ENCODE measurements around the gene ALS2. TPM values are rescaled to one million over a fixed set of nuclear protein-coding genes. Genes with fewer than 3 reads are reported as not detected.

The ALS2 gene
- total RNA-seq, 1 experiment from 2014 or later, result 28.1 TPM

GRCh38 chr2:201754717-201755415 lies 25.9 kb downstream of the ALS2 start:
- DNase-seq (ENCODE audit: low read depth, low spot score), result no peak
- RAD21 ChIA-PET (ENCODE audit: low non-redundant PET in 1 of 2, low total read pairs in 2 of 2, uncharacterized antibody in 2 of 2, unreplicated experiment in 2 of 2), result no interaction called here
- Histone ChIP-seq H3K9me3 (ENCODE audit: control insufficient read depth in 1 of 2, insufficient read depth in 1 of 2, low read depth in 1 of 2, low read length in 2 of 2) (no peaks in the 10 kb centered on the region), H3K79me2 (ENCODE audit: insufficient read depth, low read length) (no peaks in the 10 kb centered on the region), H3K4me1 (ENCODE audit: control insufficient read depth in 1 of 2, insufficient read depth in 2 of 2, low read length in 2 of 2) (no peaks in the 10 kb centered on the region), H3K36me3 (ENCODE audit: control insufficient read depth in 1 of 2, insufficient read depth in 2 of 2, low read length in 2 of 2) (peaks cover 0 to 3% of the 10 kb centered on the region in 2 experiments; a peak in 1 of 4 replicates), H2AFZ (ENCODE audit: low read depth, low read length, poor library complexity, severe bottlenecking) (no peak overlapping the region), H3K4me3 (replicated peaks in 1 of 2; ENCODE audit: low read depth in 1 of 2, low read length in 2 of 2) (no peak overlapping the region), H3K9me2 (ENCODE audit: insufficient read depth) (no peaks in the 10 kb centered on the region), H3K4me2 (ENCODE audit: low read length) (no peak overlapping the region), H3K27ac (ENCODE audit: low read depth, low read length) (no peak overlapping the region), H3K27me3 (ENCODE audit: insufficient read depth, low read length) (no peaks in the 10 kb centered on the region), H4K20me1 (ENCODE audit: insufficient read depth) (no peaks in the 10 kb centered on the region), H3K9ac (ENCODE audit: low read length) (no peak overlapping the region)
- POLR2A ChIA-PET, result no interaction called here
- CTCF ChIA-PET, result no interaction called here
- no TSS peak for BruUV-seq (replicated peaks)
- no peak for ATAC-seq
- intact Hi-C loops (cut with micrococcal nuclease), result no loop called here
- no peak for TF ChIP-seq ZNF274 (IDR thresholded peaks at IDR 0.05; ENCODE audit: low read depth, low read length)
- no peak for TF ChIP-seq ZFX (IDR thresholded peaks at IDR 0.05)
- TF ChIP-seq RAD21 (IDR thresholded peaks at IDR 0.05; ENCODE audit: low read depth), result no peak
- no peak for TF ChIP-seq ELF1 (IDR thresholded peaks at IDR 0.05; ENCODE audit: borderline replicate concordance, low read depth)
- no peak for TF ChIP-seq EGR1 (IDR thresholded peaks at IDR 0.05; ENCODE audit: low read depth)
- no peak for TF ChIP-seq FOSL1 (IDR thresholded peaks at IDR 0.05; ENCODE audit: low read depth)
- no peak for TF ChIP-seq YY1 (IDR thresholded peaks at IDR 0.05; ENCODE audit: extremely low read depth, insufficient replicate concordance, low read depth, low read length)

GRCh38 chr2:201751566-201751965 lies 29.2 kb downstream of the ALS2 start:
- Histone ChIP-seq H3K79me2 (ENCODE audit: insufficient read depth, low read length) (no peaks in the 10 kb centered on the region), H3K9me2 (ENCODE audit: insufficient read depth) (no peaks in the 10 kb centered on the region), H3K4me3 (replicated peaks in 1 of 2; ENCODE audit: low read depth in 1 of 2, low read length in 2 of 2) (no peak overlapping the region), H3K27ac (ENCODE audit: low read depth, low read length) (no peak overlapping the region), H3K9ac (ENCODE audit: low read length) (no peak overlapping the region), H3K27me3 (ENCODE audit: insufficient read depth, low read length) (no peaks in the 10 kb centered on the region), H4K20me1 (ENCODE audit: insufficient read depth) (no peaks in the 10 kb centered on the region), H3K4me1 (ENCODE audit: control insufficient read depth in 1 of 2, insufficient read depth in 2 of 2, low read length in 2 of 2) (no peaks in the 10 kb centered on the region), H3K4me2 (ENCODE audit: low read length) (no peak overlapping the region), H3K9me3 (ENCODE audit: control insufficient read depth in 1 of 2, insufficient read depth in 1 of 2, low read depth in 1 of 2, low read length in 2 of 2) (no peaks in the 10 kb centered on the region), H3K36me3 (ENCODE audit: control insufficient read depth in 1 of 2, insufficient read depth in 2 of 2, low read length in 2 of 2) (peaks cover 5 to 7% of the 10 kb centered on the region in 2 experiments; a peak in 2 of 4 replicates), H2AFZ (ENCODE audit: low read depth, low read length, poor library complexity, severe bottlenecking) (no peak overlapping the region)
- RAD21 ChIA-PET (ENCODE audit: low non-redundant PET in 1 of 2, low total read pairs in 2 of 2, uncharacterized antibody in 2 of 2, unreplicated experiment in 2 of 2), result no interaction called here
- POLR2A ChIA-PET, result no interaction called here
- CTCF ChIA-PET, result no interaction called here
- no peak for DNase-seq (ENCODE audit: low read depth, low spot score)
- BruUV-seq (replicated peaks), result no TSS peak
- no peak for ATAC-seq
- intact Hi-C loops (cut with micrococcal nuclease), result no loop called here
- TF ChIP-seq EGR1 (IDR thresholded peaks at IDR 0.05; ENCODE audit: low read depth) (no peak), SRF (IDR thresholded peaks at IDR 0.05; ENCODE audit: low read depth) (no peak), CTCF (IDR thresholded peaks at IDR 0.05 in 2 of 3, conservative IDR thresholded peaks at IDR 0.05 in 1 of 3; ENCODE audit: borderline replicate concordance in 1 of 3, insufficient read depth in 1 of 3, low read depth in 2 of 3, low read length in 2 of 3) (no peak), MAX (IDR thresholded peaks at IDR 0.05) (no peak)
